ENCODE results near the gene ACADM.
A peak's percentile ranks its signal among the peaks of the same experiment; 100 is the strongest.

GRCh38 chr1:75795703-75796193 lies 71.2 kb downstream of the ACADM start:
- TF ChIP-seq POLR2AphosphoS5 (IDR thresholded peaks at IDR 0.05; ENCODE audit: borderline replicate concordance, low read depth, low read length) = 0 out of 2 replicates have a peak, but pooled peaks have one; percentile 4
- no peak for TF ChIP-seq EZH2 (IDR thresholded peaks at IDR 0.05)

All from SK-N-MC (cell line).